ENCODE data around the gene TMEM213. TPM values are rescaled to one million over a fixed set of nuclear protein-coding genes. Genes with fewer than 3 reads are reported as not detected.

TMEM213 gene
- total RNA-seq, 1 donor from 2014 or later, result not detected

- Histone ChIP-seq H3K9me3 (replicated peaks) (no peaks in the 10 kb centered on the region), H3K27ac (replicated peaks) (no peak overlapping the region), H3K4me1 (no peaks in the 10 kb centered on the region), H3K4me3 (no peak overlapping the region), H3K27me3 (ENCODE audit: low read depth) (peaks cover 5% of the 10 kb centered on the region), H3K36me3 (no peaks in the 10 kb centered on the region)
- no peak for DNase-seq
- intact Hi-C loops (cut with micrococcal nuclease), result no loop called here
- TF ChIP-seq CTCF (IDR thresholded peaks at IDR 0.05; ENCODE audit: borderline replicate concordance), result no peak
These were observed 24.1 kb downstream of the TMEM213 start for GRCh38 chr7:138821912-138822311.

- no peak overlapping the region for H3K27ac ChIP-seq (replicated peaks)
- H3K9me3 ChIP-seq (replicated peaks), result no peaks in the 10 kb centered on the region
- H3K36me3 ChIP-seq, result no peaks in the 10 kb centered on the region
- intact Hi-C loops (cut with micrococcal nuclease), result no loop called here
- DNase-seq, result no peak
- H3K4me3 ChIP-seq, result no peak overlapping the region
- peaks cover 5% of the 10 kb centered on the region for H3K27me3 ChIP-seq (ENCODE audit: low read depth)
- TF ChIP-seq CTCF (IDR thresholded peaks at IDR 0.05; ENCODE audit: borderline replicate concordance), result no peak
- H3K4me1 ChIP-seq, result no peaks in the 10 kb centered on the region
These were observed 25.2 kb downstream of the TMEM213 start for GRCh38 chr7:138822867-138823535.

- peaks cover 5% of the 10 kb centered on the region for H3K27me3 ChIP-seq (ENCODE audit: low read depth)
- TF ChIP-seq CTCF (IDR thresholded peaks at IDR 0.05; ENCODE audit: borderline replicate concordance), result no peak
- no peaks in the 10 kb centered on the region for H3K9me3 ChIP-seq (replicated peaks)
- intact Hi-C loops (cut with micrococcal nuclease), result no loop called here
- H3K4me3 ChIP-seq, result no peak overlapping the region
- no peak overlapping the region for H3K27ac ChIP-seq (replicated peaks)
- DNase-seq, result no peak
- H3K4me1 ChIP-seq, result no peaks in the 10 kb centered on the region
- no peaks in the 10 kb centered on the region for H3K36me3 ChIP-seq
These were observed 27.4 kb downstream of the TMEM213 start for GRCh38 chr7:138825049-138825721.

- H3K27me3 ChIP-seq (ENCODE audit: low read depth), result peaks cover 5% of the 10 kb centered on the region
- no peaks in the 10 kb centered on the region for H3K4me1 ChIP-seq
- intact Hi-C loops (cut with micrococcal nuclease), result no loop called here
- H3K27ac ChIP-seq (replicated peaks), result no peak overlapping the region
- H3K4me3 ChIP-seq, result no peak overlapping the region
- H3K9me3 ChIP-seq (replicated peaks), result no peaks in the 10 kb centered on the region
- no peak for DNase-seq
- no peak for TF ChIP-seq CTCF (IDR thresholded peaks at IDR 0.05; ENCODE audit: borderline replicate concordance)
- H3K36me3 ChIP-seq, result no peaks in the 10 kb centered on the region
These were observed 30.5 kb downstream of the TMEM213 start for GRCh38 chr7:138828302-138828701.

- no peak for DNase-seq
- Histone ChIP-seq H3K36me3 (no peaks in the 10 kb centered on the region), H3K27me3 (ENCODE audit: low read depth) (peaks cover 5% of the 10 kb centered on the region), H3K9me3 (replicated peaks) (no peaks in the 10 kb centered on the region), H3K27ac (replicated peaks) (no peak overlapping the region), H3K4me3 (no peak overlapping the region), H3K4me1 (no peaks in the 10 kb centered on the region)
- no peak for TF ChIP-seq CTCF (IDR thresholded peaks at IDR 0.05; ENCODE audit: borderline replicate concordance)
- intact Hi-C loops (cut with micrococcal nuclease), result no loop called here
These were observed 31.5 kb downstream of the TMEM213 start for GRCh38 chr7:138829335-138829734.
